Measurements from ENCODE around the gene TIMP4. TPM values are rescaled to one million over a fixed set of nuclear protein-coding genes. Genes with fewer than 3 reads are reported as not detected.

The TIMP4 gene
- total and polyA plus RNA-seq, 3 donors from 2014 or later: 0.95 to 3.3 (median 1.3) TPM

DNA sequence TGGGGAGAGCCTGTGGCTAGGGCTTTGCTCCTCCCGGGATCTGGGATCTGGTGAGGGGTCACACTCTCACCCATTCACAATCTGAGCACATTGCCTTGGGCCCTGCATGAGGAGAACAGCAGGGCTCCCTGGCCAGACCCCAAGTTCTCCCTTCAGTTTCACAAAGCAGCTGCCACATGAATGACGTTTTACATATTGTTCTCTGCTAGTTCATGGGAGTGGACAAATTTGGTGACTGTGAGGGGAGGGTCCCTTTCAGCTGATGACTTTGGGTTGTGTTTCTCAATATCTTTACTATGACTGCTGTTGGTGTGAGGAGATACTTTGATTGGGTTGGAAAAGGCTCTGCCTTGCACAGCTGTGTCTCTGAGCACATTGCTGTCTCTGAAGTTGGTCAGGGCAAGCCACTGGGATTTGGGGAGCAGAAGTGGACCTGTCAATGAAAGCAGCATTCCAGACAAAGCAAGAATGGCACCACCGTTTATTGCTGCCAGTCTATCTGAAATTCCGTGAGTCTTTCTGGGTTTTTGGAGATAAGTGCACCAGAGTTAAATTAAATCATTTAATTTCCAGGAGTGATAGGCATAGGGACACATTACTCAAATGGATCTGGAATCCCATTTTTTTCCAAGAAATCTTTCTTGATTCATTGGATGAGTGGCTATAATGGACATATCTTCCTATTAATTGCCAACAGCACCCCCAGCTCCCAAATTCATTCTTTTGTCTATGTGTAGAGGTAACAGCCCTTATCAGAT, 10.3 kb downstream of the TIMP4 start:
- Histone ChIP-seq H3K9me3 (no peaks in the 10 kb centered on the region), H3K4me3 (no peak overlapping the region), H3K36me3 (ENCODE audit: low read depth, missing control alignments) (no peaks in the 10 kb centered on the region), H3K27ac (no peak overlapping the region), H3K27me3 (no peaks in the 10 kb centered on the region), H3K4me1 (peaks cover 15% of the 10 kb centered on the region)
- TF ChIP-seq POLR2A (IDR thresholded peaks at IDR 0.05): no peak
- TF ChIP-seq, protein P1, sequence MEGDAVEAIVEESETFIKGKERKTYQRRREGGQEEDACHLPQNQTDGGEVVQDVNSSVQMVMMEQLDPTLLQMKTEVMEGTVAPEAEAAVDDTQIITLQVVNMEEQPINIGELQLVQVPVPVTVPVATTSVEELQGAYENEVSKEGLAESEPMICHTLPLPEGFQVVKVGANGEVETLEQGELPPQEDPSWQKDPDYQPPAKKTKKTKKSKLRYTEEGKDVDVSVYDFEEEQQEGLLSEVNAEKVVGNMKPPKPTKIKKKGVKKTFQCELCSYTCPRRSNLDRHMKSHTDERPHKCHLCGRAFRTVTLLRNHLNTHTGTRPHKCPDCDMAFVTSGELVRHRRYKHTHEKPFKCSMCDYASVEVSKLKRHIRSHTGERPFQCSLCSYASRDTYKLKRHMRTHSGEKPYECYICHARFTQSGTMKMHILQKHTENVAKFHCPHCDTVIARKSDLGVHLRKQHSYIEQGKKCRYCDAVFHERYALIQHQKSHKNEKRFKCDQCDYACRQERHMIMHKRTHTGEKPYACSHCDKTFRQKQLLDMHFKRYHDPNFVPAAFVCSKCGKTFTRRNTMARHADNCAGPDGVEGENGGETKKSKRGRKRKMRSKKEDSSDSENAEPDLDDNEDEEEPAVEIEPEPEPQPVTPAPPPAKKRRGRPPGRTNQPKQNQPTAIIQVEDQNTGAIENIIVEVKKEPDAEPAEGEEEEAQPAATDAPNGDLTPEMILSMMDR (IDR thresholded peaks at IDR 0.05): no peak
- WGBS, 2 donors: 66 to 74% methylated on average over 4 of the region's 4 CpGs
- DNase-seq: no peak
- intact Hi-C loops (cut with DNase I; ENCODE audit: low total_unique reads): no loop called here

DNA sequence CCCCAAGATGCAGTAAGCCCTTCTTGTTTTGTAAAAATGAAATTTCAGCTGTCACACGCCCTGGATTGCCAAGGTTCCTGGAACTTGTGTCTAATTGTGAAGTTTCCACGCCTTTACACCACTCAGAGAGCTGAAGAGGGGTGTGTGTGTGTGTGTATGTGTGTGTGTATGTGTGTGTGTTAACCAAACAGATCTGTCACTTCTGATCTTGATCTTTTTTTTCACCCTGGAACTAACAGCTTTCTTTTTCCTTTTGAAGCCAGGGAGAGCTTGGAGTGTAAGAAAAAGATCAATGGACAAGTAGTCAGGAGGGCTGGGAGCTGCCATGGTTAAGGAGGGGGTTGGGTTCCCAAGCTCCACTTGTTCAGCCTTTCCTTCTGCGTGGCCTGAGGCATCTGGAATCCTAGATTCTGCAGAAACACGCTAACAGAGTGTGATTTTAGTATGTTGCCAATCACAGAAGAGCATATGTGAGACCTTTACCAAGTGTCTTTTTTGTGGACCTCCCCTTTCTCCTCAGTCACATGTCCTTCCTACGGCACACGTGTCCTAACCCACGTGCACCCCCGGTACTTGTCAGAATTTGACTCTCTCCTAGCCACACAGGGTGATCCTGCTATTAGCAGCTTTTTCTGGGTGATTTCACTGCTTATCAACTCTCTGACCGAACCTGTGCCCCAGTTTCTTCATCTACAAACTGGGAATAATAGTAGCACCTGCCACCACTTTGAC, 11.5 kb downstream of the TIMP4 start:
- TF ChIP-seq, protein P1 (IDR thresholded peaks at IDR 0.05): no peak
- TF ChIP-seq POLR2A (IDR thresholded peaks at IDR 0.05): no peak
- intact Hi-C loops (cut with DNase I; ENCODE audit: low total_unique reads): no loop called here
- DNase-seq: no peak

DNA sequence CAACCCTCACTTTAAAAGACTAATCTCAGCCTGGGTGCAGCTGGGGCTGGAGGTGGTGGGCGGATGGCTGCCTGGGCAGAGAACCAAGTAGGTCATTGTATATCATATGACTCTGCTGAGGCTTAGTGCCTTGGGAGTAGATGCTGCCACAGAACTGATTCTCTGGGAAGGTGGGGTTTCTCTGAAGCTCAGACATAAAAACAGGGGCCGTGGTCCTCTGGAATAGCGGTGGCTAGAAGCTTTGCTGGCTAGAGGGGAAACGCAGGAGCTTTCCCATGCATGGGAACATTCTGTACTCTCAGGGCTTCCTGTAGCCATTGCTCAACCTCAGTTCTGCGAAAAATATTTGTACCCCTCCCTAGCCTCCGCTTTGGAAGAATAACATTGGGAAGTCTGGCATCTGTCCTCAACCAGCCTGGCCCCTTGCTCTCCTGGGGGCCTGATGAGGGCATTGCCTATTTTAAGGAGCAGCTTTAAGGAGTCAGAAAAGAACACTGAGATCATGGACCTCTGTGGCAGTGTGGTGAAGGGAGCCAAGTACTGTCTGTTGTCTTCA, 14.7 kb downstream of the TIMP4 start:
- peak overlapping the region; percentile 67 to 86 for H3K27ac ChIP-seq
- 29 to 36% methylated on average over 6 of the region's 6 CpGs for WGBS, 2 donors
- H3K27me3 ChIP-seq: no peaks in the 10 kb centered on the region
- H3K4me3 ChIP-seq: no peak overlapping the region
- intact Hi-C loops (cut with DNase I; ENCODE audit: low total_unique reads): no loop called here
- H3K9me3 ChIP-seq: no peaks in the 10 kb centered on the region
- peaks cover 16% of the 10 kb centered on the region for H3K4me1 ChIP-seq
- H3K36me3 ChIP-seq (ENCODE audit: low read depth, missing control alignments): no peaks in the 10 kb centered on the region
- peak; percentile 77 for DNase-seq
- TF ChIP-seq POLR2A (IDR thresholded peaks at IDR 0.05): no peak
- TF ChIP-seq, protein P1 (IDR thresholded peaks at IDR 0.05): no peak

More for the DNA sequence above, 11.5 kb downstream of the TIMP4 start:
- no peaks in the 10 kb centered on the region for H3K27me3 ChIP-seq
- peaks cover 16% of the 10 kb centered on the region for H3K4me1 ChIP-seq
- H3K4me3 ChIP-seq: no peak overlapping the region
- H3K36me3 ChIP-seq (ENCODE audit: low read depth, missing control alignments): no peaks in the 10 kb centered on the region
- H3K27ac ChIP-seq: no peak overlapping the region
- no peaks in the 10 kb centered on the region for H3K9me3 ChIP-seq
- 79 to 88% methylated on average over 9 of the region's 9 CpGs for WGBS, 2 donors

DNA sequence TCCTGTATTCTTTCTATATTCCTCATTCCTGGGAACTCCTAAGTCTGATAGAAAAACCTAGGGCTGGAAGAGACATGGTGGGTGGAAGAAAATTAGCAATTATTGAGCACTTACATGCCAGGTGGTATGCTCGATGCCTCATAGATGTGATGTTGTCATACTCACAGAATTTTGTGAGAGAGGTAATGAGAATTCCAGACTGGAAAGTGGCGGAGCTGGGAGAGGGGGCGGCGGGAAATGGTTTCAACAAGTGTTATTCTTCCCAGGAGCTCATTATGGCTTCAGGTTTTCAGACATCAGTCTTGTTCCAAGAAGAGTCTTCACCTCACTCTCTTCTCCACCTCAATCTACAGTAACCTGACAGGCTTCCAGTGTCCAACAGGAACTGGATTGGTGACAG, 16.2 kb downstream of the TIMP4 start:
- no peaks in the 10 kb centered on the region for H3K36me3 ChIP-seq (ENCODE audit: low read depth, missing control alignments)
- intact Hi-C loops (cut with DNase I; ENCODE audit: low total_unique reads): no loop called here
- no peak for TF ChIP-seq POLR2A (IDR thresholded peaks at IDR 0.05)
- TF ChIP-seq, protein P1 (IDR thresholded peaks at IDR 0.05): no peak
- no peaks in the 10 kb centered on the region for H3K9me3 ChIP-seq
- no peak overlapping the region for H3K4me3 ChIP-seq
- no peak for DNase-seq
- H3K27me3 ChIP-seq: no peaks in the 10 kb centered on the region
- no peak overlapping the region for H3K27ac ChIP-seq
- WGBS, 2 donors: 92 to 93% methylated on average over 4 of the region's 4 CpGs
- H3K4me1 ChIP-seq: peaks cover 19% of the 10 kb centered on the region

Data from testis (tissue), 3 donors.